ENCODE data around the gene KLHDC7A.

DNA sequence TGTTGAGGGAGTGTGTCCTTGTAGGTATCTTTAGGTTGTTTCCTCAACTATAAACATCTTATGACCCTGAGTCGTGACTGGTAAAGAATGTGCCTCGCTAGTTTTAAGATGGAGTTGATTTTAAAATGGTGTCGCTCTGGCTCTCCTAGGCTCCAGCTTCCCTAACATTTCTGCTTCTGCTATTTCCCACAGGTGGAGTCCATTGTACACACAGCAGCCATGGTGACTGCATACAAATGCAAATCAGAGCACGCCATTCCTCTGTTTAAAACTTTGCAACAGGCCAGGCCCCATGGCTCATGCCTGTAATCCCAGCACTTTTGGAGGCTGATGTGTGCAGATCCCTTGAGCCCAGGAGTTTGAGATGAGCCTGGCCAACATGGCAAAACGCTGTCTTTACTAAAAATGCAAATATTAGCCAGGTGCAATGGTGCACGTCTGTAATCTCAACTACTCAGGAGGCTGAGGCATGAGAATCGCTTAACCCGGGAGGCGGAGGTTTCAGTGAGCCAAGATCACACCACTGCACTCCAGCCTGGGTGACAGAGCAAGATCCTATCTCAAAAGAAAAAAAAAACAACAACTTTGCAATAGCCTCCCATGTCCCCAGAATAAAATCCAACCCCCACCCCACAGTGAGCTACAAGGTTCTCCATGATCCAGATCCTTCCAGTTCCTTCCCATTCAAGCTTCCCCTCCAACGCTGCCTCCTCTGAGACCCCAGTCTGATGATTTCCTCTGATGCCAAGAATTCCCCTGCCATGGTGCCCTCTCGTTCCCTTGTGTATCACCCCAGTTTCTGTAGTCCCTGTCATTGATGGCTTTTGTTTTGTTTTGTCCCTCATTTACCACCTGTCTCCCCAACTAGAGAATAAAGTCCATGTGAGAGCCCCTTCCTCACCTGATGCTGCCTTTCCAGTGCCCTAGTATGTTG is 36.9 kb upstream of the KLHDC7A start:
- TF ChIP-seq POLR2A (IDR thresholded peaks at IDR 0.05) = no peak
- TF ChIP-seq, protein P1, sequence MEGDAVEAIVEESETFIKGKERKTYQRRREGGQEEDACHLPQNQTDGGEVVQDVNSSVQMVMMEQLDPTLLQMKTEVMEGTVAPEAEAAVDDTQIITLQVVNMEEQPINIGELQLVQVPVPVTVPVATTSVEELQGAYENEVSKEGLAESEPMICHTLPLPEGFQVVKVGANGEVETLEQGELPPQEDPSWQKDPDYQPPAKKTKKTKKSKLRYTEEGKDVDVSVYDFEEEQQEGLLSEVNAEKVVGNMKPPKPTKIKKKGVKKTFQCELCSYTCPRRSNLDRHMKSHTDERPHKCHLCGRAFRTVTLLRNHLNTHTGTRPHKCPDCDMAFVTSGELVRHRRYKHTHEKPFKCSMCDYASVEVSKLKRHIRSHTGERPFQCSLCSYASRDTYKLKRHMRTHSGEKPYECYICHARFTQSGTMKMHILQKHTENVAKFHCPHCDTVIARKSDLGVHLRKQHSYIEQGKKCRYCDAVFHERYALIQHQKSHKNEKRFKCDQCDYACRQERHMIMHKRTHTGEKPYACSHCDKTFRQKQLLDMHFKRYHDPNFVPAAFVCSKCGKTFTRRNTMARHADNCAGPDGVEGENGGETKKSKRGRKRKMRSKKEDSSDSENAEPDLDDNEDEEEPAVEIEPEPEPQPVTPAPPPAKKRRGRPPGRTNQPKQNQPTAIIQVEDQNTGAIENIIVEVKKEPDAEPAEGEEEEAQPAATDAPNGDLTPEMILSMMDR (IDR thresholded peaks at IDR 0.05) = no peak
